HCT116 (cell line): ENCODE results near the gene DENND5A. TPM values are rescaled to one million over a fixed set of nuclear protein-coding genes. Genes with fewer than 3 reads are reported as not detected.

Experiments used
- ATAC-seq: fragments of 200-7000 bp; cut with Tn5 transposase; 2 replicates; pipeline ENCODE4 v1.9.1; 2020; ENCODE audit warnings: mild to moderate bottlenecking, moderate library complexity
- BruUV-seq: library from RNA; stranded (reverse); fragments of 400-500 nt; replicated peaks from 2 replicates; lab custom pipeline; 2021; lab: Mats Ljungman, UMichigan
- CTCF ChIA-PET: fragments of 300-600 bp; sonication (Branson Sonifier 250); formaldehyde crosslinking; loops from one replicate; lab custom pipeline; 2021; ENCODE audit warnings: antibody characterized with exemption; lab: Charles Lee
- POLR2A ChIA-PET: fragments of 300-600, 350-600 bp; sonication (Branson Sonifier 250); formaldehyde crosslinking; loops from one replicate; lab custom pipeline; 2021; ENCODE audit warnings: antibody characterized with exemption; lab: Charles Lee
- RAD21 ChIA-PET, 2 experiments: fragments of 300-600 bp; sonication (Branson Sonifier 250); formaldehyde crosslinking; loops; one replicate each; lab custom pipeline; 2023; ENCODE audit warnings: low total read pairs in 2 of 2; ENCODE audit not compliant: uncharacterized antibody in 2 of 2, unreplicated experiment in 2 of 2, low non-redundant PET in 1 of 2; lab: Charles Lee
- DNase-seq: peaks from one replicate; pipeline ENCODE4 v3.0.0-alpha.2; 2010; ENCODE audit warnings: low read depth, low spot score
- H2AFZ ChIP-seq: fragments of 200-600 bp; shearing (Covaris generic), sonication (generic); 2 replicates; pipeline ENCODE4 v1.6.1; 2017; ENCODE audit warnings: low read depth, mixed run types, mixed read lengths, antibody characterized with exemption, low read length; ENCODE audit not compliant: poor library complexity, severe bottlenecking
- H3K27ac ChIP-seq: 2 replicates; pipeline ENCODE4 v1.5.1; 2012; ENCODE audit warnings: low read depth, low read length
- H3K27me3 ChIP-seq: fragments of 200-600 bp; sonication (generic); 2 replicates; pipeline ENCODE4 v1.6.1; 2016; ENCODE audit warnings: mixed run types, low read length, mixed read lengths; ENCODE audit not compliant: insufficient read depth
- H3K36me3 ChIP-seq, 2 experiments: fragments of 200-500 bp in 1 of 2; fragments of 200-600 bp in 1 of 2; sonication (Bioruptor generic) in 1 of 2; sonication (generic) in 1 of 2; 2 replicates each; pipeline versions ENCODE4 v1.5.1 to v1.6.1; 2014 to 2016; ENCODE audit warnings: low read length in 2 of 2, inconsistent platforms in 1 of 2, mixed read lengths in 1 of 2, mixed run types in 1 of 2; ENCODE audit not compliant: insufficient read depth in 2 of 2, control insufficient read depth in 1 of 2
- H3K4me1 ChIP-seq, 2 experiments: fragments of 200-600 bp in 1 of 2; sonication (generic) in 1 of 2; 2 replicates each; pipeline versions ENCODE4 v1.5.1 to v1.6.1; 2012 to 2017; ENCODE audit warnings: low read length in 2 of 2, inconsistent platforms in 1 of 2, mild to moderate bottlenecking in 1 of 2, mixed read lengths in 1 of 2, mixed run types in 1 of 2, moderate library complexity in 1 of 2; ENCODE audit not compliant: insufficient read depth in 2 of 2, control insufficient read depth in 1 of 2
- H3K4me2 ChIP-seq: fragments of 200-600 bp; sonication (generic); 2 replicates; pipeline ENCODE4 v1.6.1; 2017; ENCODE audit warnings: mixed run types, low read length, mixed read lengths
- H3K4me3 ChIP-seq, 2 experiments: fragments of 200-600 bp in 1 of 2; sonication (generic) in 1 of 2; replicated peaks in 1 of 2; 2 replicates each; pipeline ENCODE4 v1.5.1; 2011 to 2016; ENCODE audit warnings: low read length in 2 of 2, control low read depth in 1 of 2, low read depth in 1 of 2, mild to moderate bottlenecking in 1 of 2, mixed read lengths in 1 of 2, mixed run types in 1 of 2
- H3K79me2 ChIP-seq: fragments of 200-600 bp; sonication (generic); 2 replicates; pipeline ENCODE4 v1.6.1; 2017; ENCODE audit warnings: mild to moderate bottlenecking, mixed run types, low read length, moderate library complexity, mixed read lengths; ENCODE audit not compliant: insufficient read depth
- H3K9ac ChIP-seq: fragments of 200-600 bp; sonication (generic); 2 replicates; pipeline ENCODE4 v1.6.1; 2016; ENCODE audit warnings: low read length, mixed read lengths
- H3K9me2 ChIP-seq: fragments of 200-600 bp; sonication (generic), shearing (Covaris generic); 2 replicates; pipeline ENCODE4 v1.6.1; 2017; ENCODE audit warnings: mixed run types, mild to moderate bottlenecking, moderate library complexity; ENCODE audit not compliant: insufficient read depth
- H3K9me3 ChIP-seq, 2 experiments: fragments of 200-500 bp in 1 of 2; fragments of 200-600 bp in 1 of 2; sonication (Bioruptor generic) in 1 of 2; sonication (generic) in 1 of 2; 2 replicates each; pipeline ENCODE4 v1.6.1; 2014 to 2017; ENCODE audit warnings: low read length in 2 of 2, mixed read lengths in 2 of 2, inconsistent platforms in 1 of 2, low read depth in 1 of 2, mild to moderate bottlenecking in 1 of 2, mixed run types in 1 of 2, moderate library complexity in 1 of 2; ENCODE audit not compliant: control insufficient read depth in 1 of 2, insufficient read depth in 1 of 2
- H4K20me1 ChIP-seq: fragments of 200-600 bp; sonication (generic), shearing (Covaris generic); 2 replicates; pipeline ENCODE4 v1.6.1; 2017; ENCODE audit warnings: mixed run types, mild to moderate bottlenecking, moderate library complexity; ENCODE audit not compliant: insufficient read depth
- CBX3 ChIP-seq: IDR thresholded peaks from 2 replicates; pipeline ENCODE4 v1.6.1; 2012; ENCODE audit warnings: low read depth
- CEBPB ChIP-seq: IDR thresholded peaks from 2 replicates; pipeline ENCODE4 v1.6.1; 2012; ENCODE audit warnings: low read depth
- ELF1 ChIP-seq: IDR thresholded peaks from 2 replicates; pipeline ENCODE4 v1.6.1; 2012; ENCODE audit warnings: low read depth, borderline replicate concordance
- EZH2phosphoT487 ChIP-seq: fragments of 200-600 bp; IDR thresholded peaks from 2 replicates; pipeline ENCODE4 v1.6.1; 2018; ENCODE audit warnings: antibody characterized with exemption, borderline replicate concordance
- FOSL1 ChIP-seq: IDR thresholded peaks from 2 replicates; pipeline ENCODE4 v1.6.1; 2012; ENCODE audit warnings: low read depth
- JUND ChIP-seq: IDR thresholded peaks from 2 replicates; pipeline ENCODE4 v1.6.1; 2012
- POLR2A ChIP-seq: IDR thresholded peaks from 2 replicates; pipeline ENCODE4 v1.7.0; 2011; ENCODE audit warnings: borderline replicate concordance; ENCODE audit not compliant: insufficient read depth, insufficient read length; ENCODE audit errors: extremely low read depth
- RAD21 ChIP-seq: IDR thresholded peaks from 2 replicates; pipeline ENCODE4 v1.6.1; 2012; ENCODE audit warnings: low read depth, mild to moderate bottlenecking
- SP1 ChIP-seq: IDR thresholded peaks from 2 replicates; pipeline ENCODE4 v1.6.1; 2012; ENCODE audit warnings: low read depth
- SRF ChIP-seq: IDR thresholded peaks from 2 replicates; pipeline ENCODE4 v1.6.1; 2012; ENCODE audit warnings: low read depth
- YY1 ChIP-seq: IDR thresholded peaks from 2 replicates; pipeline ENCODE4 v1.6.1; 2011; ENCODE audit warnings: low read length, low read depth, moderate library complexity, mild to moderate bottlenecking; ENCODE audit not compliant: insufficient replicate concordance; ENCODE audit errors: extremely low read depth
- ZNF274 ChIP-seq: fragments of 200-500 bp; sonication (Bioruptor generic); IDR thresholded peaks from 2 replicates; pipeline ENCODE4 v1.6.1; 2014; ENCODE audit warnings: mild to moderate bottlenecking, low read depth, low read length, inconsistent platforms
- intact Hi-C: fragments of 100-400 bp; cut with micrococcal nuclease; formaldehyde crosslinking; loops from 2 replicates; pipeline ENCODE4 v1.10.0; 2022
- total RNA-seq: library from RNA; stranded (reverse); gene quantifications from one replicate; pipeline ENCODE4 v1.2.1, GENCODE V29; 2021; ENCODE audit not compliant: unreplicated experiment
- TF ChIP-seq, protein P1 (sequence below): IDR thresholded peaks from 2 replicates; pipeline ENCODE4 v1.6.1; 2012; ENCODE audit warnings: low read depth
- TF ChIP-seq, protein P2 (sequence below): IDR thresholded peaks from 2 replicates; pipeline ENCODE4 v1.6.1; 2012
- TF ChIP-seq, protein P3 (sequence below): IDR thresholded peaks from 2 replicates; pipeline ENCODE4 v1.6.1; 2012

Gene DENND5A
- total RNA-seq, 1 experiment from 2014 or later, result 48.6 TPM

DNA sequence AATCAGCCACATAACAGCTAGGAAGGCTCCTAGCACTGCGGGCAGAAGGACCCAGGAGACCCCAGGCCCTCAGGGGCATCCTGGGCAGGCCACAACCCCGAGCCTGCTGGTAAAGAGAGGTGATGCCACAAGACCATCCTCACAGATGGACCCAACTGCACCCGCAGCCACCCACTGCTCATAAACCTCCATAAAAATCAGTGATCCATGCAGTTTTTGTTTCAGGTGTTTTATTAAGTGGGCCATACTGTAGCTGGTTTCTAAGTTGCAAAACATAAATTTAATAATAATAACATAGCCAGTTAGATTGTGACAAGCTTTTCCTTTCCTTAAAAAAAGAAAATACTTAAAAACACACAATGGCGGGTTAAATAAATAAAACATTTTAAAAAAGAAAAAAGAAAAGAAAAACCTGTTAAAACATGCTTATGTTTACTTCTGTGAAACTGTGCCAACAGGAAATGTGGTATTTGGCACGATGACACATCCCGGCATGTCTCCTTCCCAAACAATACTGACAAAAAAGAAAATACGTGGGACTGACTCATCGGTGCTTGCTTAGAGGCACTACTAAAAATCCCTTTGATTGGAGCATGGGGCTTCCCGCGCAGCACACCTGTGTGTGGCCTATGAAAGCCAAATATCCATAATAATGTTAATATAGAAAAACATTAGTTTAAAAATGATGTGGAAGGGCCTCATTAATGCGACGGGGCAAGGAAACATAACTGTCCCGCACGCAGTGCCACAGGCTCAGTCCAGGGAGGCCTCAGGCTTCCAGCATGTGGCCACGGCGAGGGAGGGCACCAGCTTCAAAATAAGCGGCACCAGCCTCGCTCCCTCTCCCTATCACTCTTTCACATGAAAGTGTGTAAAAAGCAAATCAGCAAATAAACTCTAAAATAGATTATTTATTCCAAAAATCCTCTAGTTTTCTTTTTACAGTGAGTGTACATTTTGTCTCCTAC is 126.3 kb downstream of the DENND5A start (continued):
- TF ChIP-seq, protein P1, sequence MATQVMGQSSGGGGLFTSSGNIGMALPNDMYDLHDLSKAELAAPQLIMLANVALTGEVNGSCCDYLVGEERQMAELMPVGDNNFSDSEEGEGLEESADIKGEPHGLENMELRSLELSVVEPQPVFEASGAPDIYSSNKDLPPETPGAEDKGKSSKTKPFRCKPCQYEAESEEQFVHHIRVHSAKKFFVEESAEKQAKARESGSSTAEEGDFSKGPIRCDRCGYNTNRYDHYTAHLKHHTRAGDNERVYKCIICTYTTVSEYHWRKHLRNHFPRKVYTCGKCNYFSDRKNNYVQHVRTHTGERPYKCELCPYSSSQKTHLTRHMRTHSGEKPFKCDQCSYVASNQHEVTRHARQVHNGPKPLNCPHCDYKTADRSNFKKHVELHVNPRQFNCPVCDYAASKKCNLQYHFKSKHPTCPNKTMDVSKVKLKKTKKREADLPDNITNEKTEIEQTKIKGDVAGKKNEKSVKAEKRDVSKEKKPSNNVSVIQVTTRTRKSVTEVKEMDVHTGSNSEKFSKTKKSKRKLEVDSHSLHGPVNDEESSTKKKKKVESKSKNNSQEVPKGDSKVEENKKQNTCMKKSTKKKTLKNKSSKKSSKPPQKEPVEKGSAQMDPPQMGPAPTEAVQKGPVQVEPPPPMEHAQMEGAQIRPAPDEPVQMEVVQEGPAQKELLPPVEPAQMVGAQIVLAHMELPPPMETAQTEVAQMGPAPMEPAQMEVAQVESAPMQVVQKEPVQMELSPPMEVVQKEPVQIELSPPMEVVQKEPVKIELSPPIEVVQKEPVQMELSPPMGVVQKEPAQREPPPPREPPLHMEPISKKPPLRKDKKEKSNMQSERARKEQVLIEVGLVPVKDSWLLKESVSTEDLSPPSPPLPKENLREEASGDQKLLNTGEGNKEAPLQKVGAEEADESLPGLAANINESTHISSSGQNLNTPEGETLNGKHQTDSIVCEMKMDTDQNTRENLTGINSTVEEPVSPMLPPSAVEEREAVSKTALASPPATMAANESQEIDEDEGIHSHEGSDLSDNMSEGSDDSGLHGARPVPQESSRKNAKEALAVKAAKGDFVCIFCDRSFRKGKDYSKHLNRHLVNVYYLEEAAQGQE, result no peak
- TF ChIP-seq RAD21, result 0 out of 2 replicates have a peak, but pooled peaks have one; percentile 7
- TF ChIP-seq, protein P2, sequence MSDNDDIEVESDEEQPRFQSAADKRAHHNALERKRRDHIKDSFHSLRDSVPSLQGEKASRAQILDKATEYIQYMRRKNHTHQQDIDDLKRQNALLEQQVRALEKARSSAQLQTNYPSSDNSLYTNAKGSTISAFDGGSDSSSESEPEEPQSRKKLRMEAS, result peak; percentile 86
- TF ChIP-seq ZNF274, result no peak
- TF ChIP-seq JUND, result peak; percentile 92

DNA sequence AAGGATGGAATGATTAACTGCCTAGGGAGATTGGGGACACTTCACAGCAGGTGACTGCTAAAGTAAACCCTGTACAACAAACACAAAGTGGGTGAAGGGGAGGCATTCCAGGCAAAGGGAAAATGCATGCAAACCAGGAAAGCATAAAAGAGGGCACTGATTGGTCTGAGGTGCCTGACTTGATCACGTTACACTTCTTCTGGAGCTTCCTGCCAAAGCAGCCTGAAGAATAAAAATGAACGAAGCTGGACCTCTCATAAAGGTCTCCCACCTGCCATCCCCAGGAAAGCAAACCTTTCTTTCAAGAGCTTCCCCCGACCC is 127.1 kb downstream of the DENND5A start:
- ChIA-PET CTCF (interaction anchor here (0.8 to 4.1 kb wide), 15 partner anchors 9 to 450 kb away, joined by 3 to 26 read pairs (median 6); partner anchors contain the start of genes AKIP1 and TMEM9B), POLR2A (interaction anchor here (1.0 to 1.3 kb wide), 3 partner anchors 9 to 174 kb away, joined by 3 read pairs; no protein-coding TSS in a partner anchor), RAD21 (interaction anchor here (0.9 to 1.8 kb wide), 2 partner anchors 122 to 123 kb away, joined by 3 to 20 read pairs; no protein-coding TSS in a partner anchor)
- Histone ChIP-seq H3K9ac (no peak overlapping the region), H3K4me1 (peaks cover 33 to 35% of the 10 kb centered on the region in 2 experiments), H3K27me3 (no peaks in the 10 kb centered on the region), H3K9me2 (no peaks in the 10 kb centered on the region), H2AFZ (no peak overlapping the region), H3K79me2 (no peaks in the 10 kb centered on the region), H3K9me3 (no peaks in the 10 kb centered on the region), H4K20me1 (peaks cover 5% of the 10 kb centered on the region; the same call in 1 of the 2 replicates), H3K27ac (peak overlapping the region; percentile 75), H3K4me2 (peak overlapping the region; percentile 53; the same call in 1 of the 2 replicates), H3K36me3 (peaks cover 5 to 11% of the 10 kb centered on the region in 2 experiments; a peak in 3 of 4 replicates), H3K4me3 (no peak overlapping the region)
- DNase-seq, result no peak
- no TSS peak for BruUV-seq
- ATAC-seq, result peak; percentile 7
- intact Hi-C loops, result loop anchor here (5.0 kb wide), 1 partner anchor 176 kb away; the partner anchor contains the start of gene TMEM9B
- TF ChIP-seq EZH2phosphoT487 (no peak), POLR2A (no peak), CEBPB (no peak), ELF1 (no peak), JUND (no peak), SP1 (no peak), SRF (no peak), CBX3 (no peak), ZNF274 (no peak), YY1 (no peak), RAD21 (no peak), FOSL1 (no peak)
- TF ChIP-seq, protein P1, result no peak
- TF ChIP-seq, protein P3, sequence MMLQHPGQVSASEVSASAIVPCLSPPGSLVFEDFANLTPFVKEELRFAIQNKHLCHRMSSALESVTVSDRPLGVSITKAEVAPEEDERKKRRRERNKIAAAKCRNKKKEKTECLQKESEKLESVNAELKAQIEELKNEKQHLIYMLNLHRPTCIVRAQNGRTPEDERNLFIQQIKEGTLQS, result no peak
- TF ChIP-seq, protein P2, result no peak
